GM18907 (cell line): Measurements from ENCODE around the gene C14orf180.

Experiments
- ATAC-seq: cut with Tn5 transposase; IDR thresholded peaks from one replicate; pipeline ENCODE4 v1.9.1; 2021; ENCODE audit warnings: mild to moderate bottlenecking, moderate library complexity; ENCODE audit not compliant: unreplicated experiment

Gene C14orf180

GRCh38 chr14:104579507-104579906, at the start of gene C14orf180:
Gene C14orf180 (plus strand): TSS chr14:104579764. CDS start chr14:104586431, 6,667 bp downstream.
- no peak for ATAC-seq

- no peak for ATAC-seq
Observed at GRCh38 chr14:104530646-104531045, 48.9 kb upstream of the C14orf180 start.

GRCh38 chr14:104531421-104532190, 48.0 kb upstream of the C14orf180 start:
- ATAC-seq: no peak

- ATAC-seq: no peak
Observed at GRCh38 chr14:104532191-104532555, 47.4 kb upstream of the C14orf180 start.

- ATAC-seq: no peak
Observed at GRCh38 chr14:104534036-104534435, 45.5 kb upstream of the C14orf180 start.

- ATAC-seq: no peak
Observed at GRCh38 chr14:104536942-104537612, 42.5 kb upstream of the C14orf180 start.

- ATAC-seq: no peak
Observed at GRCh38 chr14:104537613-104537988, 42.0 kb upstream of the C14orf180 start.

GRCh38 chr14:104541905-104542465, 37.6 kb upstream of the C14orf180 start:
- ATAC-seq: no peak

GRCh38 chr14:104542871-104543830, 36.4 kb upstream of the C14orf180 start:
- no peak for ATAC-seq

- ATAC-seq: no peak
Observed at GRCh38 chr14:104544362-104544961, 35.1 kb upstream of the C14orf180 start.

- no peak for ATAC-seq
Observed at GRCh38 chr14:104545151-104545941, 34.2 kb upstream of the C14orf180 start.

- ATAC-seq: no peak
Observed at GRCh38 chr14:104545942-104546501, 33.5 kb upstream of the C14orf180 start.

GRCh38 chr14:104546591-104547309, 32.8 kb upstream of the C14orf180 start:
- ATAC-seq: no peak

GRCh38 chr14:104547310-104547997, 32.1 kb upstream of the C14orf180 start:
- no peak for ATAC-seq

GRCh38 chr14:104547998-104548700, 31.4 kb upstream of the C14orf180 start:
- no peak for ATAC-seq

GRCh38 chr14:104548802-104549535, 30.6 kb upstream of the C14orf180 start:
- ATAC-seq: no peak
